NCI-H146 treated with DMSO at 0.1 percent for 48 hours (cell line): Measurements from ENCODE around the gene ID4.
"Not testable (repeated sequence)": the region's sequence is repeated elsewhere in the genome, so short reads cannot be mapped to it uniquely, and the experiment has no call there.

ENCODE experiments used
- DNase-seq: peaks from one replicate; lab custom pipeline; 2025; ENCODE audit not compliant: unreplicated experiment; lab: John Stamatoyannopoulos, UW

The ID4 gene

DNA sequence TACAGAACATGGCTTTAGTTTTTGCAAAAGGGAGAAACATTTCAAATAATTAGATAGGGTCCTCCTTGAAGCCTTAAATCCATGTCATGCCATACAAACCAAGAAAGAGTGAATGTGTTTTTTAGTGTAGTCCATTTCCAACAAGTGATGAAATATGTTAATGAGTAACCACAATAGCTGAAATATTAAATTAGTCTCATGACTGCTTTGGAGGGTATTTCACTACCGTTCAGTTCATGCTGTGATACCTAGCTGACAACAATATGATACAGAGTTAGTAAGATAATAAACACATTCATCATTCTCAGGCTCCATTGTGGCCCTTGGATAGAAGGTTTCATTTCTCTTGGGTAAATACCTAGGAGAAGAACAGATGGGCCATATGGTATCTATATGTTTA, 5.8 kb upstream of the ID4 start:
- no peak for DNase-seq

DNA sequence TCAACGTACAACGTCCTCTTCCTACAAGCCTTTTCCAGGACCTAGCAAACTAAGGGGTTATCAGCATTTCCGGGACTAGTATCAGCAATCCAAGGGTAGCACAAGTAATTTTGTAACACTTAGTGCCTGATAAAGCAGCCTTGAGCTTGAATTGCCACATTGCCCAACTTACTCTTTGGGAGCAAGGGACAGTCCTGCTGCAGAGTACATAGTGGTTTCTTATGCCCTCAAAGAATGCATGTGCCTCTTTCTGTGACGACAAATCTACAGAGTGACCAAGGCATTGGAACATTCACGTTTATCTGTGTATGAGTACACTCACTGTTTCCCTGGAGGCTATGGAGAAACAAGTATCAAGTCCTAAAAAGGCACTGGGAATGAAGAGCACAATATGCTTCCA, 3.2 kb upstream of the ID4 start:
- DNase-seq, result no peak

DNA sequence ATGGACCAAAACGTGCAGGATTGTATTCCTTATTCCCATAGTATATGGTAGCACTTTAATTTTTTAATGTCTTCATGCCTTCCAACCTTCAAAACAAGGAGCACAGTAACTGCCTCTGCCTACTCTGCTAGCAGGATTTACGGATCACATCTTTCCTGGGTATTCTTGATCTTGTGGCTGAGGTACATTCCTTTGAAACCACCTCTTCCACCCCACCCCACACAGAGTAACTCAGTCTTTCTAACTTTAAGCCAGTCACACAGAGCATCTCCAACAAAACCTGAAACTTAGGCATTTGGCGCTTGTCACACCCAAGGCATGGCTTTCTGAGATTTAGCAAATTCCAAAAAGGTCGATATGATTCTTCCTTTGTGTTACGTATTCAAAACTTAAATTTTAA, 2.3 kb upstream of the ID4 start:
- no peak for DNase-seq

DNA sequence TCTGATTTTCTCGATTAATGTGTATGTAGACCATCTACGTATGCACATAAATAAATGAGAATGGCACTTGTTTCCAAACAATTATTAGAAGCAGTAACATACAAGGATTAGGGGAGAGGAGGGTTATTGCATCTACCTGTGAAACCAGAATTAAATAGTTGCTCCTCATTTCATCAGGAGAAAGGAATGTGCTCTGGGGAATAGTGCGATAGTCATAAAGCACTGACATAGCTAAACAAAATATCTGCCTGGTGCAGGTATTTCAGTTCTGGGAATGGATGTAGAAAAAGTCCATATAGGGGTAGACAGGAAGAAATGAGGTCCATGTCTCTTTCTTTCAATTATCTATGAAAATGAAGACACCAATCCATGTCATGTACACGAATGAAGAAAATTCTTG, 1.6 kb upstream of the ID4 start:
- no peak for DNase-seq

DNA sequence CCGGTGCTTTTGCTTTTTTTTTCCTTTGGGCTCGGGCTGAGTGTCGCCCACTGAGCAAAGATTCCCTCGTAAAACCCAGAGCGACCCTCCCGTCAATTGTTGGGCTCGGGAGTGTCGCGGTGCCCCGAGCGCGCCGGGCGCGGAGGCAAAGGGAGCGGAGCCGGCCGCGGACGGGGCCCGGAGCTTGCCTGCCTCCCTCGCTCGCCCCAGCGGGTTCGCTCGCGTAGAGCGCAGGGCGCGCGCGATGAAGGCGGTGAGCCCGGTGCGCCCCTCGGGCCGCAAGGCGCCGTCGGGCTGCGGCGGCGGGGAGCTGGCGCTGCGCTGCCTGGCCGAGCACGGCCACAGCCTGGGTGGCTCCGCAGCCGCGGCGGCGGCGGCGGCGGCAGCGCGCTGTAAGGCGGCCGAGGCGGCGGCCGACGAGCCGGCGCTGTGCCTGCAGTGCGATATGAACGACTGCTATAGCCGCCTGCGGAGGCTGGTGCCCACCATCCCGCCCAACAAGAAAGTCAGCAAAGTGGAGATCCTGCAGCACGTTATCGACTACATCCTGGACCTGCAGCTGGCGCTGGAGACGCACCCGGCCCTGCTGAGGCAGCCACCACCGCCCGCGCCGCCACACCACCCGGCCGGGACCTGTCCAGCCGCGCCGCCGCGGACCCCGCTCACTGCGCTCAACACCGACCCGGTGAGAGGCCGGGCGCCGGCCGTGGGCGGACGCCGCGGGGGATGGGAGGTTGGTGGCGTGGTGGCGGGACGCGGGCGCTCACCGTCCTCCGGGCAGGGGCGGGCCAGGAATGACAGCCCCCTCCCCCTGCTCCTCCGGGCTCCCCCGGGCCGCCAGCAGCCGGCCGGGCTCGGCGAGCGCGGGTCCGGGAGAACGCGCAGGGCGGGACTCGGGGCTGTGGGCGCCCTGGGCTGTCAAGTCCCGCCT, 606 bp downstream of the ID4 start:
- no peak for DNase-seq

DNA sequence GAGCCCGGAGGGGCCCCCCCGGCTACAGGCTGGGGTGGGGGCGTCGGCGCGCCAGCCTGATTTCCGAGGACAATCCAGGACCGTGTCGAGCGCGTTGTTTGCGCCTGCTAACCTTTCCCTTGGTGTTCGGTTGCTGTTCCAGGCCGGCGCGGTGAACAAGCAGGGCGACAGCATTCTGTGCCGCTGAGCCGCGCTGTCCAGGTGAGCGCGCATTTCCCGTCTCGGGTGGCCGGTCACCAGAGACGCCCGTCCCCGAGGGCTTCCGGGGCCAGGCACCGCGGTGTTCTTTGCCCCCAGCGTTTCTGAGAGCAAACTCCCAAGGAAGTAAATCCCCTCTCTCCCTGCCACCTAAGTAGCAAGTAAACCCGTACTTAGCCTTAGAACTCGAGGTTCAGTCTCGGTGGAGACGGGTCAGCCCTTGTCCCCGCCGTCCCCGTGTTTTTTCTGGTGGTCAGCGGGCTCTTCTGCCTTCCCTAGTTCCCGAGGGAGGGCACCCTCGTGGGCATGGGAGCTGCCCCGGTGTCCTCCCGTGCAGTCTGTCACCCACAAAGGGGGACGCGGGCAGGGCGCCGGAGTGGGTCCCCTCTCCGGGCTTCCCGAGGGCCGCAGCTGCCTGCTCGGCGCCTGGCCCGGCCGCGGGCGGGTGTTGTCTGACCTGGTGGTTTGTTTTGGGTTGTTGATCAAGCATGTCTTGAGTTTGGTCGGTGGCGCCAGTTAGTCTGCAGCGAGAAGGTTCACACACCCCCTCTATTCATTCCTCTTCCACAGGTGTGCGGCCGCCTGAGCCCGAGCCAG, 1.5 kb downstream of the ID4 start:
- DNase-seq, result peak; percentile 93

DNA sequence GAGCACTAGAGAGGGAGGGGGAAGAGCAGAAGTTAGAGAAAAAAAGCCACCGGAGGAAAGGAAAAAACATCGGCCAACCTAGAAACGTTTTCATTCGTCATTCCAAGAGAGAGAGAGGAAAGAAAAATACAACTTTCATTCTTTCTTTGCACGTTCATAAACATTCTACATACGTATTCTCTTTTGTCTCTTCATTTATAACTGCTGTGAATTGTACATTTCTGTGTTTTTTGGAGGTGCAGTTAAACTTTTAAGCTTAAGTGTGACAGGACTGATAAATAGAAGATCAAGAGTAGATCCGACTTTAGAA, 2.0 kb downstream of the ID4 start:
- no peak for DNase-seq

DNA sequence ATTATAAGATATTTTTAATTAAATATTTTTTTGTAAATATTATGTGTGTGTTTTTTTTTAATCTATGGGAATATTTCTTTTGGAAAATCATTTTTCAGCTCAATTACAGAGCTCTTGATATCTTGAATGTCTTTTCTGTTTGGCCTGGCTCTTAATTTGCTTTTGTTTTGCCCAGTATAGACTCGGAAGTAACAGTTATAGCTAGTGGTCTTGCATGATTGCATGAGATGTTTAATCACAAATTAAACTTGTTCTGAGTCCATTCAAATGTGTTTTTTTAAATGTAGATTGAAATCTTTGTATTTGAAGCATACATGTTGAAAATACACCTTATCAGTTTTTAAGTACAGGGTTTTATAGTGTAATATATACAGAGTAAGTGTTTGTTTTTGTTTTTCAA, 2.6 kb downstream of the ID4 start:
- DNase-seq, result peak; percentile 32

DNA sequence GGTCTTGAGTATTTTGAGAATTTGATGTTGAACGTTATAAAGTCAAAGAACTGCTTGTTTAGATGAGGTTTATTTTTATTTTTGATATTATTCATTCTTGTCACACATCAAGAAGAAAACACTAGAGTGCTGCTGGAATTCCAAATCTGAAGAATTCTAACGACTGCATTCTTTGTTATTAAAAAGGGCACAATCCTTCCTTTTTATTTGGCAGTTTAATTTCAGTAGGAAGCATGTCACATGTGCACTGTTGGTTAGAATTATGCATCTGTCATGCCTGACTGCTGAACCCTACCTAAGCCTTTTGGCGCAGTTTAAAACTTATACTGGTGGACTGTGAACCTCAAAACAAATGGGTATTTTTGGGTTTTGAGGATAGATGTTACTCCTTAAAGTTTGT, 4.0 kb downstream of the ID4 start:
- DNase-seq, result no peak

DNA sequence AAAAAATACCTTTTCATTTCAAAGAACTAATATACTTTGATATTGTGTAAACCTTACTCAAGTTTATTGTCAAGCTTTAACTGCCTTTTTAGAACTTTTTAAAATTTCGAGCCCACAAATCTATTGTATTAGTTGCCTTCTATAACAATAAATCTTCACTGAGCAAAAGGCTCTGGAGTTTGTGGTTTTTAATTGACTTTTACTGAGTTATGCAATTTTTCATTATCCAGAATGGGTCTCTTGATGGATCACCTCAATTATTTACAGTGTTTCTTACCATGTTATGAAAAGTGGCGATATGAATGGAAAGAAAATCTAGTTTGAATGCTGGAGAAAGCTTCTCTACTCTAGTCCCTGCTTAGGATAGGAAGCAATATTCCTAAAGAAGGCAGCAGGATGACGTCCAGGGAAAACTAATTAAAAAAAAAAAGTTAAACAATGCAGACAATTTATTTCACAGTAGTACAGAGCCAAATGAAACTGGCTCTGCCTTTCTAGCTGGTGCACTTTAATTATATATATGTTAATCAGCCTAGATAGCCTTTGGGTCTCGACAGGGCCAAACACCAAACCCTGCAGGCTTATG, 5.0 kb downstream of the ID4 start:
- DNase-seq, result no peak

DNA sequence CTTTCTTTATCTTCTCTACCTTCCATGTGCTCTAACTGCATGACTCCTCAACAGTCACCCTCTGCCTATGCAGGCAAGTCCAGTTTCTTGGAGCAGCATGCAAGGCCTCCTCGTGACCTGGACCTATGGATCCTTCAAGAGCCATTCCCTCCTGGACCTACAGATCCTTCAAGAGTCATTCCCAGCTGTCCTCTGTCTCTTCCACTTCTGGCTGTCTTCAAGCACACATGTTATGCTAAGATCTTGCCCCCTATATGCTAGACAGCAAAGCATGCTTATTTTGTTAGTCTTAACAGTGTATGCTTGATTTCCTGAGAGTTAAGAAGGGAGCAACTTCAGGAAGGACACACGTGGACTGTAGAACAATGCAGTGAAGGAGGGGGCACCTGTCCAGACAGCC, 7.5 kb downstream of the ID4 start:
- DNase-seq, result no peak

DNA sequence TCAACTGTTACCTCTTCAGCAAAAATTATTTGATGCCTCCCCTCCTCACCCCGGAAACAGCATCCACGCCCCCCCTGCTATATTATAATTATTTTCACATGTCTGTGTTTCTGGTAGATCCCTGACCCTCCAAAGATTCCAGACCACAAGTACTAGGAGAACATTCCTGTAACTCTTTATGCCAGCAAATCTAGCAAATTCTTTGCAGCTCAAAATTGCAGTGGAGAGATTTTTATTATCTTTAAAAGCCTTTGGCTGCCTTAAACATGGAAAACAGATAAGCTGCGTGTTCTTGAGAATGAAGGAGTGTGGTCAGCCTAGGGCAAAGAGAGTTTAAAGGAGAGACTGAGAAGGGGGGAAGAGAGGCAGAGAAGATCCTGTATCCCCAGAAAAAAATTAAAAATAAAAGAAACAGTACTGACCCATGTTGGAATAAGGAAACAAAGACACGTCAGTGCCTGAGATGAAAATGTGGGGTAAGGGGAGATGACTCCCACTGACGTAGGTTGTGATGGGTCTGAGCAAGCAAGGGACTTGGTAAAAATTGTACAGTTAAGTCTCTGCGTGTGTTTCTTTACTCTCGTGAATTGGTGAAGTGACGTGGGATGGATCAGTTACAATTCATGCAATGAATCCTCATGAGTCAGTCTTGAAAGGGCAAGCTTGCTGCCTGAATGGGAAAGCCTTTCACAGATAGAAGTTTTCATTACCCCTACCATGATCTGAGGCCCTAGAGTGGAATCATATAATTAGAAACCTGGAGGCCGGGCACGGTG, 8.3 kb downstream of the ID4 start:
- DNase-seq, result no peak

DNA sequence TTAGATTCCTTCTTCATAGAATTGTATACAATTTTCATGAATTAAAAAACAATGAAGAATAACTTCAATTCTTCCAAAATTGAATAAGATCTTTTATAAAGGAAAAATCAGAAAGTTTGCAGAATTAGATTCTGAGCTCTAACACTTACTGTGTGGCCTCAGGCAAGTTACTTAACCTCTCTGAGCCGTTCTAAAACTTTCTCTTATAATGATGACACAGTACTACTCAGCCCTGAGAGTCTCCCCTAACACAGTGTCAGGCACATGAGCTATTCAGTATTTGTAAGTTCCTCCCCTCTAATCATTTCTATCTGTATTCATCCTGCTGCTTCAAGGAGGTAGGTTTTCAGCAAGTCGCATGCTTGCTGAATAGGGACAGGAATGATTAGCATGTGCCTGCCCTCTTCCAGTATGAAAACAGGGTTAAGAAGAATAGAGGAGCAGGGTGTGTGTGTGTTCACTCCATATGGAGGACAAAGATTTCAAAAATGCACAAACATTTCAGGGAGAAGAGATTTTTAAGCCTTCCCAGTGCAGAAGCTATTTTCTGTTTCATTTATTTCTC, 11.4 kb downstream of the ID4 start:
- no peak for DNase-seq

DNA sequence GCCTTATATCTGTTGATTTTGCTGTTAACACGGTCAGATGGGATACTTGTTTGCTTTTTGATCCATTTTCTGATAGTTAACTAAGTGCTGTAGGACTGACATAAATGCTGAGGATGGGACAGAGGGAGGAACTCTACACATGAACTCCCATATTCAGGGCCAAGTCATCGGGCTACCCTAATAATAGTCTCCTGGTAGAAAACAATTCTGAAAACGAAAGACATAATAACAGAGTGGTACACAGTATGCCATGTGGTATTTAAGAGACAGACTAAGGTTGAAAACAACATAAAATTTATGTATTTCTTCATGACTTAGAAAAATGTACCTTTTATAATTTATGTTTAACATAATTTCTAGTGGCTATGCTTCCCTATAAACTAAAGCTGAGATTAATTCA, 12.0 kb downstream of the ID4 start:
- DNase-seq, result no peak

DNA sequence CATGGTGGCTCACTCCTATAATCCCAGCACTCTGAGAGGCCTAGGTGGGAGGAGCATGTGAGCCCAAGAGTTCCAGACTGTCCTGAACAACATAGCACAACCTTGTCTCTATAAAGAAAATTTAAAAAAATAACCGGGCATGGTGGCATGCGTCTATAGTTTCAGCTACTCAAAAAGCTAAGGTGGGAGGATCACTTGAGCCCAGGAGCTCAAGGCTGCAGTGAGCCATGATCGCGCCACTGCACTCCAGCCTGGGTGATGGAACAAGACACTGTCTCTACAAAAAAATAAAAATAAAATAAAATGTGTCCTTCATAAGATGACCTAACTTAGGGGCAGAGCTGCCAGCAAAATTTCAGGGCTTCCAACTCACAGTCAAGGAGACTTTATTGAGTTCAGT, 12.6 kb downstream of the ID4 start:
- DNase-seq, result no peak

DNA sequence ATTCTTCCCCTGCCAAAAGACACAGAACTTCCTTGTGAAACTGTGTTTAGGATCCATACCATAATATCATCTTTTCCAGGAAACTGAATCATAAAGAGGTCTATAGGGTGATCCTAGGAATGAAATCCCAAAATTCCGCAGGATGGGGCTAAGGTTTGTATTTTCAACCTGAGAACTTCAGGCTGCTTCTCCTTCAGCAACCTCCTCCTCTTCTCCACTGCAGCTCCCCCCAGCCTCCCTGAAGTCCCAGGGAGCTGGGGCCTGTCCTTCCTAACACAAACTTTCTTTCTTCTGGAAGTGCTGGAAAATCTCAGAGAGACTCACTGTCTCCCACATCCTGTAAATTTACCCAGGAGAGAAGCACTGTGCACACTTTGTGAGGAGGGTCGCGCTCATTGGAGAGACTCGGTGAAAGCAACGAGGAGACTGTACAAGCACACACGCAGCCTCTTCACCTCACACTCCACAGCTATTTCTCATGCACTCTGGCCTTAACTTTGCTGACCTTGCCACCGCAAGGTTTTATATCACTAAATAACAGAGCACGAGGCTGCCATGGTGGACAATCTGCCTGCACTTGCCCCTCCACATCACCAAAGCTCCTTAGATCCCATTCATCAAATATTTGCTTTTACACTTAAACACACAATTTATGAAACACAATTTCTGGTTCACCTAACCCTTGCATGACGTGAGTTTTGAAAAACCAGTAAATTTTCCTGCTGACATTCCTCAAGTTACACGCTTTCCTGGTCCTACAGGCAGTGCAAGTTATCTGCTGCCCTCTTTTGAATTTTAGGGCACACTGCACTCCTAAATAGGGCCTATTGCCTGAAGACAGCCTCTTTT, 14.3 kb downstream of the ID4 start:
- peak; percentile 77 for DNase-seq

DNA sequence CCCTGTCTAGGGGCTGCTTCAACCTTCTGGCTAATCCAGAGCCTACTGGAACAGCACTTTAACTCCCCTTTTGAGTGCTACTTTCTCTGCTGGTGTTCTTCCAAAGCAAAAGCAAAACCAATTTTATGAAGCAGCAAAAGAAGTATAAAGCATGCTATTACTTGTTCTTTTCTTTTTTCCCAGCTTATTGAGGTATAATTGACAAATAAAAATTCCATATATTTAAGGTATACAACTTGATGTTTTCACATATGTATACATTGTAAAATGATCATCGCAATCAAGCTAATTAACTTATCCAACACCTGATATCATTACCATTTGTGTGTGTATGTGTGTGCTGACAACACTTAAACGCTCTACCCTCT, 14.9 kb downstream of the ID4 start:
- DNase-seq, result no peak

DNA sequence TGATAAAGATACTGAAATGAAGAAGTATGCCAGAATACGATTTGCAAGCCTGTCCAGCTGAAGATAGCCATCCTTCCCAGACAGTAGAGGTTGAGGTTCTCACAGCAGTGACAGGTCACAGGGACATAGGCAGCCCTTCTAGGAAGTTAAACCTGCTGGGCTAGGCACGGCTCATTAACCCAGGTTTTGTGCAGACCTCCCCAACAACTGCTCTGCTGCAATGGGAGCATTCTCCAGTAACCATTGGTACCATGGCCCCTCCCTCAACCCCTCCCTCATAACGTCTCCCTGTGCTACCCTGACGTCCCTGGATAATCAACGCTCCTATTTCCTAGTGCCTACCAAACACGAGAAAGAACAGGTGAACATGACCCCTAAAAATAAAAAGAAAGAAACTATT, 15.8 kb downstream of the ID4 start:
- DNase-seq, result no peak

DNA sequence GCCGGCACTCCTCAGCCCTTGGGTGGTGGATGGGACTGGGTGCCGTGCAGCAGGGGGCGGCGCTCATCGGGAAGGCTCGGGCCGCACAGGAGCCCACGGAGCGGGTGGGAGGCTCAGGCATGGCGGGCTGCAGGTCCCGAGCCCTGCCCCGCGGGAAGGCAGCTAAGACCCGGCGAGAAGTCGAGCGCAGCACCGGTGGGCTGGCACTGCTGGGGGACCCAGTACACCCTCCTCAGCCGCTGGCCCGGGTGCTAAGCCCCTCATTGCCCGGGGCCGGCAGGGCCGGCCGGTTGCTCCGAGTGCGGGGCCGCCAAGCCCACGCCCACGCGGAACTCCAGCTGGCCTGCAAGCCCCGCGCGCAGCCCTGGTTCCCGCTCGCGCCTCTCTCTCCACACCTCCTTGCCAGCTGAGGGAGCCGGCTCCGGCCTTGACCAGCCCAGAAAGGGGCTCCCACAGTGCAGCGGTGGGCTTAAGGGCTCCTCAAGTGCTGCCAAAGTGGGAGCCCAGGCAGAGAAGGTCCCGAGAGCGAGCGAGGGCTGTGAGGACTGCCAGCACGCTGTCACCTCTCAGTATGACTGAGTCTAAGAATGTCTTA, 17.3 kb downstream of the ID4 start:
- not testable (repeated sequence) for DNase-seq

DNA sequence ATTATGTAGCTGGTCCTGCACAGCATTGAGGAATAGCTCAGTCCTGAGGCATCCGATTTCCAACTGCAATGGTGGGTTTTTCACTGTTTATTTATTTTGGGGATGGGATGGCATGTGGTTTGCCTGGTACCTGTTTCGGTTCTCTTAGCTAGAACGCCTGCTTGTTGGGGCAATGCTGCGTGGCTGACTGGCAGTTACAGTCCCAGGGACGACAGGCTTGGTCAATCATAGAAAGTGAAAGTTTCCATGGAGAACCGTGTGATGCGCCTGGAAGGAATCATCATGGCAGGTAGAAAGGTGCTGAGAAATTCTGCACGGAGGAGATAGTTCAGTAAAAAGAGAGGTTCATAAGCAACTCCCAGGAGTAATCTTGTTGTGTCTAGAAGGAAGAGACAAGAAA, 18.4 kb downstream of the ID4 start:
- DNase-seq, result no peak
